GM19193 (cell line): ENCODE results near the gene LYPD3.

Experiments
- POLR2A ChIP-seq: IDR thresholded peaks from 4 replicates; pipeline ENCODE4 v1.6.1; 2011; ENCODE audit not compliant: insufficient read depth, insufficient read length; ENCODE audit errors: extremely low read depth

The LYPD3 gene

DNA sequence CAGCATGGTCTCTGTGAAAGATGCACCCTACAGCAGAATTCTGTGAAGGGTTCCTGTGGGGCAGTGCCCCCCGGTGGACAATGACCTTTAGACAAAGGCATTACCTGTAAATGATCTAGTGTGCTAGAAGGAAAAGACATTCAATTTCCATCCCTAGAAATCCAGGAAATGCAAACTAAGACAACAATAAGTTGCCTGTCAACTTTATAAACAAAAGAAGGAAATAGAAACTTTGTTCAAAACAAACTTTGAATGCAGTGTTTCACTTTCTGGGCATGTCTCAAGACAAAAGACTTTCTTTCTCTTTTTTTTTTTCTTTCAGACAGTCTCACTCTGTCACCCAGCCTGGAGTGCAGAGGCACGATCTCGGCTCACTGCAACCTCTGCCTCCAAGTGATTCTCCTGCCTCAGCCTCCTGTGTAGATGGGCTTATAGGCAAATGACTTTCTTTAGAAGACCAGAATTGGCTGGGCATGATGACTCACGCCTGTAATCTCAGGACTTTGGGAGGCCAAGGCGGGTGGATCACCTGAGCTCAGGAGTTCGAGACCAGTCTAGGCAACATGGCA, 35.2 kb downstream of the LYPD3 start:
- TF ChIP-seq POLR2A, result no peak

DNA sequence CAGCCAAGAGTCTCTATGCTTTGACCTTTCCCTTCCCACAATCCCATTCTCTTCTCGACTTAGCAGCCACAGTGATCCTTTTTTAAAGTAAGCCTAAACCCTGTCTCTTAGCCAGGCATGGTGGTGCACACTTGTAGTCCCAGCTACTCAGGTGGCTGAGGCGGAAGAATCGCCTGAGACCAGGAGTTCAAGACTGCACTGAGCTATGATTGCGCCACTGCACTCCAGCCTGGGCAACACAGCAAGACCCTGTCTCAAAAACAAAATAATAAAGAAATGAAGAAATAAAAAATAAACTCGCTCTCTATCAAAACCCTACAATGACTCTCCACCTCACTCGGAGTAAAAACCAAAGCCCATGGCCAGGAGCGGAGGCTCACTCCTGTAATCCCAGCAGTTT, 36.0 kb downstream of the LYPD3 start:
- no peak for TF ChIP-seq POLR2A

DNA sequence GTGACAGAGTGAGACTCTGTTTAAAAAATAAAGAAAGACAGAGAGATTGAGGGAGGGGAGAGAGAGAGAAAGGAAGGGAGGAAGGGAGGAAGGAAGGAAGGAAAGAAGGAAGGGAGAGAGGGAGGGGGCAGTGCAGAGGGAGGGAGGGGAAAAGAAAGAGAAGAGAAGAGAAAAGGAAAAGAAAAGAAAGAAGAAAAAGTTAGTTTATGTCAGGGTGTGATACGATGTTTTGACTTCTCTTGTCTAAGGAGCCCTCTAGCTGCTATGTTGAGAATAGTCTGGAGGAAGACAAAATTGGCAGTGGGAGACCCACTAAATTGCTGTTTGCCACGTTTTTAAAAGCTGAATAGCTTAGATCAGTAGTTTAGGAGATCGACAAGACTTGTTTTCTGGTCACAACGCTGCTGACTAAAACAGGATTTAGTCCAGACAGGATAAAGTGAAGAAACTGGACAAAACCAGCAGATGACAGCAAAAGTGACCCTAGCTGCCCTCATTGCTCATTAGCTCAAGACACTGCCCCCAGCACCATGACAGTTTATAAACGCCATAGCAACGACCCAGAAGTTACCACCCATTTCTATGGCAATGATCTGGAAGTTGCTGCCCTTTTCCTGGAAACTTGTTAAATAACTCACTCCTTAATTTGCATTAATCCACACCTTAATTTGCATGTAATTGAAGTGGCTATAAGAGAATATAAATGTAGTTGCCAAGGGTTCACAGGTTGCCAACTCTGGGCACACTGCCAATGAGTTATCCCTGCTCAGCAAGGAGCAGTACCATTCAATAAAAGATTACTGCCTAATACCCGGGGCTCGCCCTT, 39.6 kb downstream of the LYPD3 start:
- TF ChIP-seq POLR2A, result no peak

- no peak for TF ChIP-seq POLR2A
These were observed 41.6 kb downstream of the LYPD3 start for GRCh38 chr19:43423779-43424178.

DNA sequence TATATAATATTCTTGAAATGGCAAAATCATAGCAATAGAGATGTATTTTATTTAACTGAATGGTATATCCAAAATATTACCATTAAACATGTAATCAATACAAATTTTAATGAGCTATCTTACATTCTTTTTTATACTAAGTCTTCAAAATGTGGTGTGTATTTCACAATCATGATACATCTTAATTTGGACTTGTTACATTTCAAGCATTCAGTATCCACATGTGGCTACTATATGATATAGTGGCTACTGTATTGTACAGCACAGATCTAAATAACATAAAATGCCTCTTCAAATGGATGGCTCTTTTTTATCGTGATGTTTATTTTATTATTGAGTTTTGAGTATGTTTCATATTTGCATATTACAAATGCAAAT, 42.7 kb downstream of the LYPD3 start:
- no peak for TF ChIP-seq POLR2A

DNA sequence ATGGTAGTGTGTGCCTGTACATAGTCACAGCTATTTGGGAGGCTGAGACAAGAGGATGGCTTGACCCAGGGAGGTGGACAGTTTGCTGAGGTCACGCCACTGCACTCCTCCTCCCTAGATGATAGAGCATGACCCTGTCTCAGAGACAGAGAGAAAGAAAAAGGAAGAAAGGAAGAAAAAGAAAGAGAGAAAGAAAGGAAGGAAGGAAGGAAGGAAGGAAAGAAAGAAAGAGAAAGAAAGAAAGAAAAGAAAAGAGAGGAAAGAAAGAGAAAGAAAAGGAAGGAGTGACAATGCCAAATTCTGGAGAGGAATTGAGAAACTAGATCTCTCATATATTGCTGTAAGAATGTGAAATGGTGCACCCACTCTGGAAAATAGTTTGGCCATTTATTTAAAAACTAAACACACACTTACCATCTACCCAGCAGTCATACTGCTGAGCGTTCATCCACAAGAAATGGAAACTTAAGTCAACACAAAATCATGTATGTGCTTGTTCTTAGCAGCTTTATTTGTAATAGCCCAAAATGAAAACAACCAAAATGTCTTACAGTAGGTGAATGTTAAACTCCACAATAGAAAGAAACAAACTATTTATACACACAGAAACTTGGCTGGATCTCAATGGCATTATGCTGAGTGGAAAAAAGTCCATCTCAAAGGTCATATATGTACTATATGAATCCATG, 43.3 kb downstream of the LYPD3 start:
- TF ChIP-seq POLR2A, result no peak

DNA sequence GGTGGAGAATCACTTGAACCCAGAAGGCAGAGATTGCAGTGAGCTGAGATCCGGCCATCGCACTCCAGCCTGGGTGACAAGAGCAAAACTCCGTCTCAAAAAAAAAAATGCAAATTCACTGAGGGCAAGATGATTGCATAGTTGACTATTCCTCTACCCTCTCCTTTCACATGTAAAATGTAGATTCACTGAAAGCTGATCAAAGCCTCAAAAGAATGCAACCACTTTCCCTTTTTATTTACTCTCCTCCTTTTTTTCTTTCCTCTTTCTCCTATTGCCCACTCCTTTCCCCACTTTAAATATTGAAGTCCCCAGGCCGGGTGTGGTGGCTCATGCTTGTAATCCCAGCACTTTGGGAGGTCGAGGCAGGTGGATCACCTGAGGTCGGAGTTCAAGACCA, 44.5 kb downstream of the LYPD3 start:
- TF ChIP-seq POLR2A, result no peak

DNA sequence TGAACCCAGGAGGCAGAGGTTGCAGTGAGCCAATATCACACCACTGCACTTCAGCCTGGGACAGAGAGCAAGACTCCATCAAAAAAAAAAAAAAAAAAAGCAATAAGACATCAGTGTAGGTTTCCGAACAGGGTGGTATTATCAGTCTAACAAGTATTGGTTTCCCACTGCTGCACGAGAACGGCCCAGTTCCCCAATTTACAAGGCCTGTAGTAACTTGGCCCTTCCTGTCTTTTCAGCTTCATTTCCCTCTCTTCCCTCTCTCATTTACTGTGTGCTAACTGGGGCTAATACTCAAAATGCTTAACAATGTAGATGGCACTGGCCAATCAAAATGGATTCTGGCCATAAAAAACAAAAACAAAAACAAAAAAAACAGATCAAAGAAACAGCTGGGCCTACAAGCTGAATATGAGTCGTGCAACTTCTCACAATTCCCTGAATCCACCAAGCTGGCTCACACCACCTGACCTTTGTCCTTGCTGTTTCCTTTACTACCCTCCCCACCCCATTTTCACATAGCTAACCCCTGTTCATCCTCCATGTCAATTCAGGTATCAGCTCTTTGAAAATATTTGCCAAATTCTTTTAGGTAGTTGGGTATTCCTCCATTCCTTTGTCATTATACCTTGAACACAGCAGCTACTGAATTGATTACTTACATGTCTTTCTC, 48.3 kb downstream of the LYPD3 start:
- no peak for TF ChIP-seq POLR2A

DNA sequence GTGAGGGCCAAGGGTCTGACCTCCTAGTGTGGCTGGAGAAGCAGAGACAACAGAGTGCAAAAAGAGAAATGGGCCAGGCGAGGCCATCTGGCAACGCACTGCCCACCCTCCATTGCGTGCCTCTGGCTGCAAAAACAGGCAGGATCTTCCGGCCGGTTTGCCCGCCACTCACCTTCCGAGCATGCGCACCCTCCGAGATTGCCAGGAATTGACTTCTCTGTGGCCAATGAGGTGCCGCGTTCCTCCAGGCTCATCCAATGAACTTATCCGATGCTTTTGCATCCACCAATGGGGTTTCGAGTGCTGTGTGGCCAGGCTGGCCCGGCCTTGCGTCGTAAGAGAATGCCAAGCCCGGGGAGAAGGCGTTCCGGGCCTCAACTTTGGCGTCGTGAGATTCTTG, 50.9 kb downstream of the LYPD3 start, which contains the start of gene TEX101:
Gene TEX101, plus strand, starts transcription at position 337 of the 400 bp plus-strand sequence. CDS start 1,030 bp downstream, outside the sequence.
- TF ChIP-seq POLR2A, result no peak

DNA sequence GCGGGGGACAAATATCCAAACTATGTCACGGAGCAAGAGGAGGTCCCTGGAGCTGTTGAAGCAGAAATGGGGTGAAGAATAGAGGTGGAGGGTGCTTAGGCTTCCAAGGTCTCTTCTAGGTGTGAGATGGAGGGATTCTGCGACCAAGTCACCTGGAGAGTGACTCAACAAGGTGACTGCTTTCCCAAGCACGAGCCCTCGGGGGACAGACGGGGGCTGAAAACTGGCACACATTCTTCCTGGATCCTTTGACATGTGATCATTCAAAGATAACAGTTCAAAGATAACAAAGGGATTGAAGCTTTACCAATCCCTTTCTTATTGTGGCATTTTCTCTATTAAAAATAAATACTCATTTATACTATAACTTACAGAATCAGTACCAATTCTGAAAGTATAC, 53.0 kb downstream of the LYPD3 start:
- no peak for TF ChIP-seq POLR2A
